Measurements from ENCODE around the gene SUGCT.

Gene SUGCT

DNA sequence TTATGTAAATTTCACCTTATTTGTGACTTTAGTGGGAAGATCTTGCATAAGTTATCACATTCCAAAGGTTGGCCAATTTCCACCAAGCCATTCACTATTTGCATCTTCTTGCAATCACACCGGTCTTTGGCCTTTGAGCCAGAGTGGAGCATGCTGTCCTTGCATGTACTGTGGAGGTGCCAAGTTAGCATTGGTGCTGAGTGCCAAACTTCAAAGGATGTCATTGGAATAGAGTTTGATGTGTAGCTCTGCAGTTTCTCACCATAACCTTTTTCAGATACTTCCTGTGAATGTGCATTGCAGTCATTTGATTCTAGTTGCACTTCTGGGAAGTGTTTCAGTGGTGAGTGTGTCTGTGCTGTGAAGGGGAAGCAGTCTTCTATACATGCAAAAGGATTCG is 620.6 kb downstream of the SUGCT start:
- Histone ChIP-seq H3K4me3 (no peak overlapping the region), H3K27ac (no peak overlapping the region)
- DNase-seq (ENCODE audit: low spot score): no peak
- TF ChIP-seq, protein P1, sequence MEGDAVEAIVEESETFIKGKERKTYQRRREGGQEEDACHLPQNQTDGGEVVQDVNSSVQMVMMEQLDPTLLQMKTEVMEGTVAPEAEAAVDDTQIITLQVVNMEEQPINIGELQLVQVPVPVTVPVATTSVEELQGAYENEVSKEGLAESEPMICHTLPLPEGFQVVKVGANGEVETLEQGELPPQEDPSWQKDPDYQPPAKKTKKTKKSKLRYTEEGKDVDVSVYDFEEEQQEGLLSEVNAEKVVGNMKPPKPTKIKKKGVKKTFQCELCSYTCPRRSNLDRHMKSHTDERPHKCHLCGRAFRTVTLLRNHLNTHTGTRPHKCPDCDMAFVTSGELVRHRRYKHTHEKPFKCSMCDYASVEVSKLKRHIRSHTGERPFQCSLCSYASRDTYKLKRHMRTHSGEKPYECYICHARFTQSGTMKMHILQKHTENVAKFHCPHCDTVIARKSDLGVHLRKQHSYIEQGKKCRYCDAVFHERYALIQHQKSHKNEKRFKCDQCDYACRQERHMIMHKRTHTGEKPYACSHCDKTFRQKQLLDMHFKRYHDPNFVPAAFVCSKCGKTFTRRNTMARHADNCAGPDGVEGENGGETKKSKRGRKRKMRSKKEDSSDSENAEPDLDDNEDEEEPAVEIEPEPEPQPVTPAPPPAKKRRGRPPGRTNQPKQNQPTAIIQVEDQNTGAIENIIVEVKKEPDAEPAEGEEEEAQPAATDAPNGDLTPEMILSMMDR (IDR thresholded peaks at IDR 0.05): no peak

DNA sequence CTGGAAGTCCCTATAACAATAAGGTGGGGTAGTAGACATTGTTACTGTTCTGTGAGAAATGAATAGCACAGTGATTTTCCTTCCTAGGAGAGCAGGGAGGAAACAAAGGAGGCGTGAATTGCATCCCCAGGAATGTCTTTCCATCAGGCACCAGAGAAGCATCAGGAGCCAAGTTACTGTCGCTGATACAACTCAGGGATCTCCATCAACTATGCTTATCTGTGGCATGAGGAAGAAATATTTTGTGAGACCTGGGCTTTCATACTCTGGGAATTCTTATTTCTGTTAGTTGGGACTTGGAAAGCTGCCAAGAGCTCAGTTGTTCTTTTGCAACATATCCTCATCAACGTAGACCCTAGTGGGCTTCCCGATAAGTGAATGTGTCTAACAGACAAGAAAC is 622.3 kb downstream of the SUGCT start:
- DNase-seq (ENCODE audit: low spot score): no peak
- no peak overlapping the region for H3K4me3 ChIP-seq
- TF ChIP-seq, protein P1 (IDR thresholded peaks at IDR 0.05): no peak
- no peak overlapping the region for H3K27ac ChIP-seq

DNA sequence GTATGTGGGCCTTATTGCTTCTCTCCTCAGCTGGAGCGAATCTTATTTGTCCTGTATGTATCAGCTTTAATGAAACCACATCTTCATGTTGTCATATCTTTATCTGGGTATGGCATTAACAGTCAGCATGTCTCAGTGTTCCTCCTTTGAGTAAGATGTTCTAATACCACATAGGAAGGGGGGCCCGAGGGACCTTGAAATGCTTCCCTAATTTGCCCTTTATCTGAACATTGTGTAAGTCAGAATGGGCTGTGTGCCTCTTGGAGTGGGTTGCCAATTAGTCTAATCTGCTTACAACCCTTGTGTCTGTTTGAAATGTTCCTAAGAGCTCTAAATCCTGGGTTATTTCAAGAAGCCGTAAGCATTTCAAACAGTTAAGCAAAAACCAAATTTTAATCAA is 623.8 kb downstream of the SUGCT start:
- no peak for DNase-seq (ENCODE audit: low spot score)
- TF ChIP-seq, protein P1 (IDR thresholded peaks at IDR 0.05): no peak
- H3K4me3 ChIP-seq: no peak overlapping the region
- H3K27ac ChIP-seq: no peak overlapping the region

DNA sequence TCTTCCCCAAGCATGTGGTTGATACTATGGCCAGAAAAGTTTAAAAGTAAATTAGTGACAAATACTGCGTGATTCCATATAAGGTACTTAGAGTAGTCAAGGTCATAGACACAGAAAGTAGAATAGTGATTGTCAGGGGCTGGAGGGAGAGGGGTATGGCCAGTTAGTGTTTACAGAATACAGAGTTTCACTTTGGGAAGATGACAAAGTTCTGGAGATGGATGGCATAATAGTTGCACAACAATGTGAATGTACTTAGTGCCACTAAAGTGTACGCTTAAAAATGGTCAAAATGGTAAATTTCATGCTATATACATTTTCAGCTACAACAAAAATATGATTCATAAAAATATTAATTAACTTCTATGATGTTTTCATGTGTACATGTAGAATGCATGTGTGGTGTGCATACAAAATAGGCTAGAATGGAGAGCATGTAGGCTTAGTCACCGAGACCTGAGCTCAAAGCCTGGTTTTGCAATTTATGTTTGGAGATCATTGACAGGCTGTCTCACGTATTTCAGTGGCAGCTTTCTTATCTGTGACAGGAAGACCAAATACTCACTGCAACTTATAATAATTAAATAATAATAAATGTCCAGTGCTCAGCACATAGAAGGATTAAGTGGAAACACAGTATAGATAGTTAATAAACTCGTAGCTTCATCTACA is 625.6 kb downstream of the SUGCT start:
- no peak overlapping the region for H3K27ac ChIP-seq
- no peak overlapping the region for H3K4me3 ChIP-seq
- TF ChIP-seq, protein P1 (IDR thresholded peaks at IDR 0.05): no peak
- DNase-seq (ENCODE audit: low spot score): no peak

DNA sequence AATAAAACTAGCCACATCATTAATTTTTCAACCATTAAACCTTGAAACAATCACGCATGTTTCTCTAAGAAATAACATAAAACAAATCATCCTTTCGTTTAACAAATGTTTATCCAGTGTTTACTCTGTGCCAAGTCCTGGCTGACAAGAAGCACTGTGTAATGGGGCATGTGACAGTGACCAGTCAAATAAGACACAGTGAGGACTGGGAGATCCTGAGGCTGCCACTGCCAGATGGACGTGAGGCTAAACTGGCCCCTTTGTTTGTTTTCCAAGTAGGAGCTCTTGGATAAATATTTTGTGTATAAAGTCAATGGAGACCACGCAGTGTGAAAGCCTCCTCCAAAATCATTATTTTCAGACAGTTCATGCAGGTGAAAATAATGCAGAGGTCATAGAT is 626.2 kb downstream of the SUGCT start:
- H3K27ac ChIP-seq: no peak overlapping the region
- TF ChIP-seq, protein P1 (IDR thresholded peaks at IDR 0.05): no peak
- no peak overlapping the region for H3K4me3 ChIP-seq
- no peak for DNase-seq (ENCODE audit: low spot score)

DNA sequence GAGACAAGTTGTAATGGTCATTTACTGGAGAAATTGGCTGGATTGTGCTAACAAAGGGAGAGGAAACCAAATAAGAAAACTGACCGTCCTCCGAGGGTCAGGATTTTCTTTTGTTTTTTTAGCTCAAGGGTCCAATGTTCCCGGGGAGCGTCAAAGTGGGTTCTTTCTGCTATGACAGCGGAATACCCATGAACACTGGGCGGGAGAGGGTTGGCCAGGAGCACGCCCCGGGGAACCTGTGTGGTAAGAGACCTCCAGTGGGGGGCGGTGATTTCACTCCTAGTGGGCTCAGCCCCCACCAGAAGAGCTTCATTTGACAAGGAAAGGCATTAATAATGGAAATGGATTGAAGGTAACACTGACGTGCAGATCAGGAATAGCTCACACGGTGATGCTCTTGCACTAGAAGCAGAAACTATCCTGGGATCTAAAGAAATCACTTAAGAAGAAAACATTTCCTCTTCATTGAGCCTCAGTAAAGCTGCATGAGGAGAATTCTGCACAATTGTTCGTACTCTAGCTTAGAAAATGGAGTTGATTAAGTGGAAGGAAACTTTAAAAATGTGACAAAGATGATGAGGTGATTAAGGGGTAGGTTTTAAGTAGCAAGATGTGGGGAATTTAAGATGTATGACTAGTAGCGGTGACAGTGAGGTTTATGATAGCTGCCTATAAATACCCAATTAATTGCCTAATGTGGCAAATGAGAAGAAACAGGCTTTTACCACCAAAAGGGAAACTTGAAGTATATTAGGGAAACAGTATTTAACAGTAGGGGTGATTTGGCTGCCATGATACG is 627.2 kb downstream of the SUGCT start:
- Histone ChIP-seq H3K27ac (no peak overlapping the region), H3K4me3 (no peak overlapping the region)
- DNase-seq (ENCODE audit: low spot score): no peak
- TF ChIP-seq, protein P1 (IDR thresholded peaks at IDR 0.05): no peak

Measured in coronary artery (tissue), 2 donors.